Measurements from ENCODE around the gene LAS1L. TPM values are rescaled to one million over a fixed set of nuclear protein-coding genes. Genes with fewer than 3 reads are reported as not detected.

The LAS1L gene
- total and polyA plus RNA-seq, 9 of the 15 experiments (the other 6 are each of a cell fraction or from before 2014, with no cell fraction given) = 43.3 to 119 (median 86.4) TPM

- TF ChIP-seq HMGXB4 (CRISPR knock-in tag; IDR thresholded peaks at IDR 0.05) = 0 out of 2 replicates have a peak, but pooled peaks have one; percentile 18
- no peak for TF ChIP-seq ZNF282 (CRISPR knock-in tag; IDR thresholded peaks at IDR 0.05)
- TF ChIP-seq, protein P1, sequence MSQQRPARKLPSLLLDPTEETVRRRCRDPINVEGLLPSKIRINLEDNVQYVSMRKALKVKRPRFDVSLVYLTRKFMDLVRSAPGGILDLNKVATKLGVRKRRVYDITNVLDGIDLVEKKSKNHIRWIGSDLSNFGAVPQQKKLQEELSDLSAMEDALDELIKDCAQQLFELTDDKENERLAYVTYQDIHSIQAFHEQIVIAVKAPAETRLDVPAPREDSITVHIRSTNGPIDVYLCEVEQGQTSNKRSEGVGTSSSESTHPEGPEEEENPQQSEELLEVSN (IDR thresholded peaks at IDR 0.05; ENCODE audit: borderline replicate concordance in 1 of 2, extremely low read depth in 1 of 2, insufficient read depth in 1 of 2, insufficient read length in 1 of 2, low read depth in 1 of 2, low read length in 1 of 2, poor library complexity in 1 of 2, severe bottlenecking in 1 of 2) = peak; percentile 16 to 58
- TF ChIP-seq EP300 (IDR thresholded peaks at IDR 0.05; ENCODE audit: low read length) = peak; percentile 53; the same call in 1 of the 2 replicates
- TF ChIP-seq SIN3A (IDR thresholded peaks at IDR 0.05; ENCODE audit: borderline replicate concordance in 2 of 2, control insufficient read depth in 1 of 2, low read depth in 2 of 2, low read length in 2 of 2) = peak in 1 of 2 experiments; percentile 35; a peak in 1 of 4 replicates
- no peak for TF ChIP-seq ZBTB1 (CRISPR knock-in tag; IDR thresholded peaks at IDR 0.05; ENCODE audit: borderline replicate concordance, low read depth)
- peak; percentile 45 to 57; a peak in 3 of 4 replicates for TF ChIP-seq SIX5 (IDR thresholded peaks at IDR 0.05; ENCODE audit: borderline replicate concordance in 1 of 2, insufficient read depth in 1 of 2, low read depth in 1 of 2, low read length in 2 of 2)
- peak; percentile 72; the same call in 1 of the 2 replicates for TF ChIP-seq EHMT2 (IDR thresholded peaks at IDR 0.05)
- TF ChIP-seq PRMT5 (CRISPR knock-in tag; IDR thresholded peaks at IDR 0.05) = no peak
- peak in 1 of 2 experiments; percentile 88; a peak in 1 of 3 replicates for TF ChIP-seq CBX3 (IDR thresholded peaks at IDR 0.05; ENCODE audit: borderline replicate concordance in 1 of 2, low read length in 2 of 2)
- peak; percentile 81 for TF ChIP-seq MYC (IDR thresholded peaks at IDR 0.05; ENCODE audit: low read depth, low read length)
- TF ChIP-seq MYC (CRISPR knock-in tag; IDR thresholded peaks at IDR 0.05; ENCODE audit: borderline replicate concordance, low read depth) = peak; percentile 0; the same call in 1 of the 2 replicates
- TF ChIP-seq ETS1 (conservative IDR thresholded peaks at IDR 0.05; ENCODE audit: control insufficient read depth, low read depth, low read length) = peak; percentile 82
- peak; percentile 94 for TF ChIP-seq GMEB1 (CRISPR knock-in tag; IDR thresholded peaks at IDR 0.05)
- no peak for TF ChIP-seq RBM17 (IDR thresholded peaks at IDR 0.05; ENCODE audit: borderline replicate concordance, low read depth, low read length)
- TF ChIP-seq TEAD4 (IDR thresholded peaks at IDR 0.05; ENCODE audit: low read length) = peak; percentile 11; the same call in 1 of the 2 replicates
- no peak for TF ChIP-seq TEAD4 (CRISPR knock-in tag; IDR thresholded peaks at IDR 0.05; ENCODE audit: borderline replicate concordance)
- peak in 1 of 2 experiments; percentile 97; a peak in 2 of 4 replicates for TF ChIP-seq TRIM24 (IDR thresholded peaks at IDR 0.05)
- 0 out of 4 replicates have a peak, but pooled peaks of 1 of the 2 experiments have one; percentile 12 for TF ChIP-seq TEAD1 (CRISPR knock-in tag; IDR thresholded peaks at IDR 0.05)
- peak in 1 of 2 experiments; percentile 71; a peak in 2 of 4 replicates for TF ChIP-seq TBL1XR1 (IDR thresholded peaks at IDR 0.05; ENCODE audit: low read length in 2 of 2)
Measured at GRCh38 chrX:65534450-65535292, at the start of gene LAS1L (continued).
